ENCODE data around the gene SBNO2.

DNA sequence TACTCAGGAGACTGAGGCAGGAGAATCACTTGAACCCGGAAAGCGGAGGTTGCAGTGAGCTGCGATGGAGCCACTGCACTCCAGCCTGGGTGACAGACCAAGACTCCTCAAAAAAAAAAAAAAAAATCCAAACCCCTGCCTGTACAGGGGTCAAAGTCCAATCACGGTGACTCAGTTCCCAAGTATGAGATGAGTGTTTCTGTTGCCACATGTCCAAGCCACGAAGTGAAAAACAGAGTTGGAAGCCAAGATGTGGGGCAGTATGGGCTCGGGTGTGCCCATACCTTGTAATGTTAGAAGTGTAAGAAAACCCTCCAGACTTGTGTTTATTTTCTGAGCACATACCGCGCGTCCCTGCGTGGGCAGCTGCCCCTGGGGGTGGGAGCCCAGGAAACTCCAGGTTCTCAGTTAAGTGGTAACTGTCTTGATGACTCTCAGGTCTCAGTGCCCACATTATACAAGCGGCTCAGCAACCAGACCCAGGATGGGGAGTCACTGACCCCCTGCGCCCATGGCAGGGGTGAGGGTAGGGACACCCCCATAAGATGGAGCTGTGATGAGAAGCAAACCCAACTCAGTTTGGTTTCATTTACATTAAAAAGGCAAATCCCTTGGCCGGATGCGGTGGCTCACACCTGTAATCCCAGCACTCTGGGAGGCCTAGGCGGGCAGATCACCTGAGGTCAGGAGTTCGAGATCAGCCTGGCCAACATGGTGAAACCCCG, 71.5 kb downstream of the SBNO2 start:
- TF ChIP-seq, protein P1, sequence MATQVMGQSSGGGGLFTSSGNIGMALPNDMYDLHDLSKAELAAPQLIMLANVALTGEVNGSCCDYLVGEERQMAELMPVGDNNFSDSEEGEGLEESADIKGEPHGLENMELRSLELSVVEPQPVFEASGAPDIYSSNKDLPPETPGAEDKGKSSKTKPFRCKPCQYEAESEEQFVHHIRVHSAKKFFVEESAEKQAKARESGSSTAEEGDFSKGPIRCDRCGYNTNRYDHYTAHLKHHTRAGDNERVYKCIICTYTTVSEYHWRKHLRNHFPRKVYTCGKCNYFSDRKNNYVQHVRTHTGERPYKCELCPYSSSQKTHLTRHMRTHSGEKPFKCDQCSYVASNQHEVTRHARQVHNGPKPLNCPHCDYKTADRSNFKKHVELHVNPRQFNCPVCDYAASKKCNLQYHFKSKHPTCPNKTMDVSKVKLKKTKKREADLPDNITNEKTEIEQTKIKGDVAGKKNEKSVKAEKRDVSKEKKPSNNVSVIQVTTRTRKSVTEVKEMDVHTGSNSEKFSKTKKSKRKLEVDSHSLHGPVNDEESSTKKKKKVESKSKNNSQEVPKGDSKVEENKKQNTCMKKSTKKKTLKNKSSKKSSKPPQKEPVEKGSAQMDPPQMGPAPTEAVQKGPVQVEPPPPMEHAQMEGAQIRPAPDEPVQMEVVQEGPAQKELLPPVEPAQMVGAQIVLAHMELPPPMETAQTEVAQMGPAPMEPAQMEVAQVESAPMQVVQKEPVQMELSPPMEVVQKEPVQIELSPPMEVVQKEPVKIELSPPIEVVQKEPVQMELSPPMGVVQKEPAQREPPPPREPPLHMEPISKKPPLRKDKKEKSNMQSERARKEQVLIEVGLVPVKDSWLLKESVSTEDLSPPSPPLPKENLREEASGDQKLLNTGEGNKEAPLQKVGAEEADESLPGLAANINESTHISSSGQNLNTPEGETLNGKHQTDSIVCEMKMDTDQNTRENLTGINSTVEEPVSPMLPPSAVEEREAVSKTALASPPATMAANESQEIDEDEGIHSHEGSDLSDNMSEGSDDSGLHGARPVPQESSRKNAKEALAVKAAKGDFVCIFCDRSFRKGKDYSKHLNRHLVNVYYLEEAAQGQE (IDR thresholded peaks at IDR 0.05; ENCODE audit: insufficient read depth in 1 of 2, low read depth in 2 of 2, low read length in 2 of 2): no peak
- no peak for TF ChIP-seq POLR2AphosphoS5 (IDR thresholded peaks at IDR 0.05; ENCODE audit: low read depth, low read length)
